Psoas muscle (tissue), 8 donors: ENCODE measurements around the gene APEH. TPM values are rescaled to one million over a fixed set of nuclear protein-coding genes. Genes with fewer than 3 reads are reported as not detected.

ENCODE experiments used
- ATAC-seq, 4 donors: fragments of 200-7000 bp; cut with Tn5 transposase; one replicate each; pipeline ENCODE4 v1.9.1; 2020; ENCODE audit warnings: moderate library complexity in 3 of 4, mild to moderate bottlenecking in 2 of 4
- DNase-seq, 2 donors: peaks; one replicate each; pipeline ENCODE4 v3.0.0-alpha.2; 2020
- H3K27ac ChIP-seq: fragments of 200-600 bp; one replicate; pipeline ENCODE4 v1.8.0; 2022
- H3K27me3 ChIP-seq, 3 donors: fragments of 200-600 bp in 1 of 3; one replicate each; pipeline versions ENCODE4 v1.6.1 to v1.8.0; 2013 to 2022; ENCODE audit warnings: low read length in 2 of 3, mild to moderate bottlenecking in 2 of 3, moderate library complexity in 1 of 3; ENCODE audit not compliant: insufficient read depth in 3 of 3
- H3K36me3 ChIP-seq, 2 donors: fragments of 200-600 bp in 1 of 2; one replicate each; pipeline versions ENCODE4 v1.6.1 to v1.8.0; 2013 to 2022; ENCODE audit warnings: low read depth in 1 of 2, mild to moderate bottlenecking in 1 of 2, moderate library complexity in 1 of 2; ENCODE audit not compliant: insufficient read depth in 1 of 2
- H3K4me1 ChIP-seq: fragments of 200-600 bp; one replicate; pipeline ENCODE4 v1.8.0; 2022
- H3K4me3 ChIP-seq: fragments of 200-600 bp; one replicate; pipeline ENCODE4 v1.8.0; 2022; ENCODE audit warnings: mild to moderate bottlenecking
- H3K9me3 ChIP-seq: fragments of 200-600 bp; one replicate; pipeline ENCODE4 v1.8.0; 2022
- WGBS, 3 donors: extraction: QIAGEN DNeasy Blood & Tissue Kit; methylation state at CpG; one replicate each; pipeline versions ENCODE4 v1.1.6 to v1.1.7; 2013; 5-methylcytosine and 5-hydroxymethylcytosine counted together
- intact Hi-C, 2 donors: fragments of 100-400 bp; cut with DNase I; formaldehyde crosslinking; loops; one replicate each; pipeline versions ENCODE4 v1.11.0 to v1.14.2; 2022
- polyA plus RNA-seq, 3 donors: library from polyadenylated mRNA; stranded (reverse); fragments of 200-250 nt; gene quantifications; one replicate each; pipeline ENCODE4 v1.2.3, GENCODE V29; 2013
- total RNA-seq, 4 donors: library from RNA; stranded (reverse); fragmentation: NEBNext Ultra II Directional in 2 of 4; extraction: Animal tissue kit (Norgen Biotek cat#: 25700) in 2 of 4; gene quantifications; one replicate each; pipeline versions ENCODE4 v1.2.1 to v1.2.4, GENCODE V29; 2021 to 2023
- TF ChIP-seq, protein P1 (sequence below): fragments of 200-600 bp; IDR thresholded peaks from one replicate; pipeline ENCODE4 v1.8.0; 2022; ENCODE audit warnings: antibody characterized with exemption
- donor health status: healthy with polysubstance abuse.
- donor health status: DM: no; HTN: no; CAD: no; lungs with moderate emphysema.
- donor health status: Bipolar disorder and iron deficiency.
- donor health status: healthy.
- donor health status: DM: yes; HTN: yes; CAD: no.
- donor health status: DM: no; HTN: no; CAD: no.
- donor health status: DM: no; HTN: no; CAD: no.
- donor health status: DM: yes; HTN: yes; CAD: no.

Gene APEH
- total and polyA plus RNA-seq, 7 donors: 70.8 to 189 (median 115) TPM

- H3K9me3 ChIP-seq: no peaks in the 10 kb centered on the region
- DNase-seq (peak in 1 of 2 donors; percentile 45), ATAC-seq (no peak)
- no peaks in the 10 kb centered on the region for H3K4me1 ChIP-seq
- TF ChIP-seq, protein P1, sequence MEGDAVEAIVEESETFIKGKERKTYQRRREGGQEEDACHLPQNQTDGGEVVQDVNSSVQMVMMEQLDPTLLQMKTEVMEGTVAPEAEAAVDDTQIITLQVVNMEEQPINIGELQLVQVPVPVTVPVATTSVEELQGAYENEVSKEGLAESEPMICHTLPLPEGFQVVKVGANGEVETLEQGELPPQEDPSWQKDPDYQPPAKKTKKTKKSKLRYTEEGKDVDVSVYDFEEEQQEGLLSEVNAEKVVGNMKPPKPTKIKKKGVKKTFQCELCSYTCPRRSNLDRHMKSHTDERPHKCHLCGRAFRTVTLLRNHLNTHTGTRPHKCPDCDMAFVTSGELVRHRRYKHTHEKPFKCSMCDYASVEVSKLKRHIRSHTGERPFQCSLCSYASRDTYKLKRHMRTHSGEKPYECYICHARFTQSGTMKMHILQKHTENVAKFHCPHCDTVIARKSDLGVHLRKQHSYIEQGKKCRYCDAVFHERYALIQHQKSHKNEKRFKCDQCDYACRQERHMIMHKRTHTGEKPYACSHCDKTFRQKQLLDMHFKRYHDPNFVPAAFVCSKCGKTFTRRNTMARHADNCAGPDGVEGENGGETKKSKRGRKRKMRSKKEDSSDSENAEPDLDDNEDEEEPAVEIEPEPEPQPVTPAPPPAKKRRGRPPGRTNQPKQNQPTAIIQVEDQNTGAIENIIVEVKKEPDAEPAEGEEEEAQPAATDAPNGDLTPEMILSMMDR: no peak
- intact Hi-C loops: no loop called here
- no peaks in the 10 kb centered on the region for H3K27me3 ChIP-seq
- H3K36me3 ChIP-seq: no peaks in the 10 kb centered on the region
- WGBS, 3 donors: 45 to 73% (median 50%) methylated on average over 10 of the region's 10 CpGs
- no peak overlapping the region for H3K27ac ChIP-seq
- H3K4me3 ChIP-seq: no peak overlapping the region
Observed at GRCh38 chr3:49654955-49655556, 19.1 kb upstream of the APEH start.

- H3K4me3 ChIP-seq: no peak overlapping the region
- ATAC-seq: peak in 1 of 4 donors; percentile 20
- TF ChIP-seq, protein P1: no peak
- intact Hi-C loops: no loop called here
- WGBS, 3 donors: 83 to 94% (median 88%) methylated on average over 19 of the region's 19 CpGs
- H3K4me1 ChIP-seq: no peaks in the 10 kb centered on the region
- no peak overlapping the region for H3K27ac ChIP-seq
- no peaks in the 10 kb centered on the region for H3K9me3 ChIP-seq
- DNase-seq: no peak
- no peaks in the 10 kb centered on the region for H3K36me3 ChIP-seq
- no peaks in the 10 kb centered on the region for H3K27me3 ChIP-seq
Observed at GRCh38 chr3:49655731-49656285, 18.3 kb upstream of the APEH start.

DNA sequence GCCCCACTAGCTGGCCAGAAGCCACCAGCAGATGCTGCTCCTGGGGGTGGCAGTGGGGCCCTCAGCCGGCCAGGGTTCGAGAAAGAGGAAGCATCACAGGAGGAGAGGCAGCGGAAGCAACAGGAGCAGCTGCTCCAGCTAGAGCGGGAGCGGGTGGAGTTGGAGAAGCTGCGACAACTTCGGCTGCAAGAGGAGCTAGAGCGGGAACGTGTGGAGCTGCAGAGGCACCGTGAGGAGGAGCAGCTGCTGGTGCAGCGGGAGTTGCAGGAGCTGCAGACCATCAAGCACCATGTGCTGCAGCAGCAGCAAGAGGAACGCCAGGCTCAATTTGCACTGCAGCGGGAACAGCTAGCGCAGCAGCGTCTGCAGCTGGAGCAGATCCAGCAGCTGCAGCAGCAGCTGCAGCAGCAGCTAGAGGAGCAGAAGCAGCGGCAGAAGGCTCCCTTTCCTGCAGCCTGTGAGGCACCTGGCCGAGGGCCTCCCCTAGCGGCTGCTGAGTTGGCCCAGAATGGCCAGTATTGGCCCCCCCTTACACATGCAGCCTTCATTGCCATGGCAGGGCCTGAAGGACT is 17.5 kb upstream of the APEH start:
- Histone ChIP-seq H3K27ac (no peak overlapping the region), H3K27me3 (no peaks in the 10 kb centered on the region), H3K4me1 (no peaks in the 10 kb centered on the region), H3K9me3 (no peaks in the 10 kb centered on the region), H3K4me3 (no peak overlapping the region), H3K36me3 (no peaks in the 10 kb centered on the region)
- 17 to 30% (median 25%) methylated on average over 16 to 18 of the region's 18 CpGs for WGBS, 3 donors
- DNase-seq (no peak), ATAC-seq (peak; percentile 21 to 54 (median 48))
- TF ChIP-seq, protein P1: no peak
- intact Hi-C loops: no loop called here

- DNase-seq (no peak), ATAC-seq (no peak)
- no peak overlapping the region for H3K4me3 ChIP-seq
Observed at GRCh38 chr3:49657208-49657915, 16.8 kb upstream of the APEH start.

More at GRCh38 chr3:49657208-49657915, 16.8 kb upstream of the APEH start:
- Histone ChIP-seq H3K27ac (no peak overlapping the region), H3K36me3 (no peaks in the 10 kb centered on the region), H3K9me3 (no peaks in the 10 kb centered on the region), H3K4me1 (no peaks in the 10 kb centered on the region), H3K27me3 (no peaks in the 10 kb centered on the region)
- intact Hi-C loops: no loop called here
- TF ChIP-seq, protein P1: no peak
- WGBS, 3 donors: 87 to 91% (median 88%) methylated on average over 36 of the region's 36 CpGs
